HEK293 (cell line): ENCODE results near the gene POMT2.

Experiments
- CTCF ChIP-seq: fragments of 450-650 bp; formaldehyde crosslinking; IDR thresholded peaks from 2 replicates; pipeline ENCODE4 v1.5.1; 2016; ENCODE audit warnings: missing biosample characterization, missing genetic modification characterization
- PRDM6 ChIP-seq: fragments of 450-650 bp; formaldehyde crosslinking; IDR thresholded peaks from 2 replicates; pipeline ENCODE4 v1.5.1; 2017; ENCODE audit warnings: missing biosample characterization, missing genetic modification characterization
- YY1 ChIP-seq: fragments of 450-650 bp; formaldehyde crosslinking; IDR thresholded peaks from 2 replicates; pipeline ENCODE4 v1.5.1; 2018; ENCODE audit warnings: missing biosample characterization, missing genetic modification characterization
- ZBTB11 ChIP-seq: fragments of 450-650 bp; formaldehyde crosslinking; conservative IDR thresholded peaks from 2 replicates; pipeline ENCODE4 v1.5.1; 2016; ENCODE audit warnings: low read depth, missing biosample characterization, missing genetic modification characterization
- ZBTB21 ChIP-seq: fragments of 450-650 bp; formaldehyde crosslinking; IDR thresholded peaks from 2 replicates; pipeline ENCODE4 v1.5.1; 2017; ENCODE audit warnings: missing biosample characterization, missing genetic modification characterization
- ZBTB49 ChIP-seq: fragments of 450-650 bp; formaldehyde crosslinking; IDR thresholded peaks from 2 replicates; pipeline ENCODE4 v1.5.1; 2016; ENCODE audit warnings: missing biosample characterization, missing genetic modification characterization, low read depth
- ZNF280C ChIP-seq: fragments of 450-650 bp; formaldehyde crosslinking; IDR thresholded peaks from 2 replicates; pipeline ENCODE4 v1.5.1; 2016; ENCODE audit warnings: missing biosample characterization, missing genetic modification characterization
- ZNF311 ChIP-seq: fragments of 450-650 bp; formaldehyde crosslinking; IDR thresholded peaks from 2 replicates; pipeline ENCODE4 v1.5.1; 2017; ENCODE audit warnings: missing biosample characterization, missing genetic modification characterization, borderline replicate concordance
- ZNF324 ChIP-seq: fragments of 450-650 bp; formaldehyde crosslinking; IDR thresholded peaks from 2 replicates; pipeline ENCODE4 v1.5.1; 2016; ENCODE audit warnings: missing biosample characterization, missing genetic modification characterization
- ZNF792 ChIP-seq: fragments of 450-650 bp; formaldehyde crosslinking; IDR thresholded peaks from 2 replicates; pipeline ENCODE4 v1.5.1; 2016; ENCODE audit warnings: missing biosample characterization, missing genetic modification characterization

GRCh38 chr14:77246784-77247183 lies 73.9 kb downstream of the POMT2 start:
- TF ChIP-seq CTCF (tag by site-specific recombination) (no peak), ZBTB11 (tag by site-specific recombination) (no peak), ZNF324 (tag by site-specific recombination) (no peak), ZNF311 (tag by site-specific recombination) (no peak), ZBTB21 (no peak), YY1 (tag by site-specific recombination) (no peak), ZNF792 (tag by site-specific recombination) (no peak), PRDM6 (tag by site-specific recombination) (no peak), ZNF280C (no peak), ZBTB49 (tag by site-specific recombination) (no peak)
